HL-60 (cell line): ENCODE data around the gene CCM2L.

Experiments used
- DNase-seq, 2 experiments: peaks; one replicate each; pipeline ENCODE4 v3.0.0-alpha.2; 2010 to 2020; ENCODE audit warnings: low read depth in 1 of 2, low spot score in 1 of 2
- H3K27ac ChIP-seq: fragments of 250-450 bp; sonication (Bioruptor Pico); replicated peaks from 2 replicates; pipeline ENCODE4 v1.5.1; 2020; ENCODE audit warnings: mild to moderate bottlenecking, moderate library complexity
- H3K27me3 ChIP-seq: fragments of 250-450 bp; sonication (Bioruptor Pico); 2 replicates; pipeline ENCODE4 v1.5.1; 2021; ENCODE audit warnings: mild to moderate bottlenecking, moderate library complexity; ENCODE audit not compliant: insufficient read depth, poor library complexity, severe bottlenecking
- H3K4me3 ChIP-seq: replicated peaks from 2 replicates; pipeline ENCODE4 v1.5.1; 2011; ENCODE audit warnings: mild to moderate bottlenecking, control low read depth, low read length; ENCODE audit not compliant: insufficient read depth
- CTCF ChIP-seq: IDR thresholded peaks from one replicate; pipeline ENCODE4 v1.5.1; 2011; ENCODE audit warnings: low read length, control low read depth, inconsistent platforms; ENCODE audit not compliant: insufficient read depth
- GABPA ChIP-seq: IDR thresholded peaks from 2 replicates; pipeline ENCODE4 v1.6.1; 2012; ENCODE audit warnings: low read depth
- POLR2AphosphoS5 ChIP-seq: IDR thresholded peaks from 2 replicates; pipeline ENCODE4 v1.6.1; 2012; ENCODE audit warnings: low read depth
- REST ChIP-seq: IDR thresholded peaks from 2 replicates; pipeline ENCODE4 v1.6.1; 2012; ENCODE audit warnings: low read depth; ENCODE audit not compliant: insufficient replicate concordance
- SPI1 ChIP-seq: IDR thresholded peaks from 2 replicates; pipeline ENCODE4 v1.6.1; 2012; ENCODE audit warnings: low read depth, mild to moderate bottlenecking, borderline replicate concordance

CCM2L gene

DNA sequence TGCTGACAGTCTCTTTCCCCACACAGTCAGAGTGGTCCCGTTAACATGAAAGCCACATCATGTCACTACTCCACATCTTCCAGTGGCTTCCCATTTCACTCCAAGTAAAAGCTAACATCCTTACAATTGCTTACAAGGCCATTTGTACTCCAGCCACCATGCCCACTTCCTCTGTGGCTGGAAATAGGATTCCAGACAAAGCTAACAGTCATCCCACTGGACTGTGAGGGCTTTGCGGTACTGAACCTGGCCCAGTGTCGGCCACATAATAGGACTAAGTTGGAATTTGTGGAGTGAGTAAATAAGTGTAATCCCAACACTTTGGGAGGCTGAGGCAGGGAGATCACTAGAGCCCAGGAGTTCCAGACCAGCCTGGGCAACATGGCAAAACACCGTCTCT, 10.9 kb downstream of the CCM2L start:
- Histone ChIP-seq H3K27ac (no peak overlapping the region), H3K27me3 (peaks cover 40% of the 10 kb centered on the region), H3K4me3 (no peak overlapping the region)
- DNase-seq: no peak
- no peak for TF ChIP-seq CTCF
- TF ChIP-seq SPI1: no peak
- TF ChIP-seq POLR2AphosphoS5: no peak
- no peak for TF ChIP-seq GABPA
- TF ChIP-seq REST: no peak

DNA sequence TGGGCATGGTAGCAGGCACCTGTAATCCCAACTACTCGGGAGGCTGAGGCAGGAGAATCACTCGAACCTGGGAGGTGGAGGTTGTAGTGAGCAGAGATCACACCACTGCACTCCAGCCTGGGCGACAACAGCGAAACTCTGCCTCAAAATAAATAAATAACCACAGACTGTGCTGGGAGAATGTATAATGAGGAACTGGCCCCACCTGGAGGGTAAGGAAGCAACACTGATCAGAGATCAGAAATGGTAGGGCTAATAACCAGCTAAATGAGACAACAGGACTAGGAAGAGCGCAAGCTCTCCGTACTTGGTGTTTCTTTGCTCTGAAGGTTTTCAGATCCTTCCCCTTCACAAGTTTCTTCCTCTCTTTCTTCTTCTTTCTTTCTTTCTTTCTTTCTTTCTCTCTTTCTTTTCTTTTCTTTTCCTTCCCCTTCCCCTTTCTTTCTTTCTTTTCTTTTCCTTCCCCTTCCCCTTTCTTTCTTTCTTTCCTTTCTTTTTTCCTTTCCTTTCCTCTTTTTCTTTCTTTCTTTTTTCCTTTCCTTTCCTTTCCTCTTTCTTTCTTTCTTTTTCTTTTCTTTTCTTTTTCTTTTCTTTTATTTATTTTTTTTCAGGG, 14.6 kb downstream of the CCM2L start:
- peak in 1 of 2 experiments; percentile 18 for DNase-seq
- H3K27ac ChIP-seq: no peak overlapping the region
- TF ChIP-seq POLR2AphosphoS5: no peak
- no peak for TF ChIP-seq REST
- no peak for TF ChIP-seq CTCF
- TF ChIP-seq SPI1: peak; percentile 67
- no peak overlapping the region for H3K4me3 ChIP-seq
- peaks cover 15% of the 10 kb centered on the region for H3K27me3 ChIP-seq

DNA sequence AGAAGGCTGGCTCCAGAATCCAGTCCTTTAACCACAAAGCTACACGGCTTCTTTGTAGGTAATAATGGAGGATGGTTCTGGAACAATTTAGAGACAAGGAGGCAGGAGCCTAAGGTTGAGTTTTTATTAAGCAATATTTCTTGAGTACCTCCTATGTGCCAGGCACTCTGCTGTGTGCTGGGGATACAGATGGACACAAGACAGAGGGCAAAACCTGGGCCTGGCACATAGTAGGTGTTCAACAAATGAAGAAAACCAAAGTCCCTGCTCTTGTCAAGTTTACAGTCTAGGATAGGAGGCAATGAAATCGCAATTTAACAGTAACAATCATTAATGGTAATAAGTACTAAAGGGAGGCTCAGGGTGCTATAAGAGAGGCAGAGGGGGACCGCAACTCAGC, 17.4 kb downstream of the CCM2L start:
- TF ChIP-seq GABPA: no peak
- TF ChIP-seq REST: no peak
- no peak for TF ChIP-seq CTCF
- TF ChIP-seq POLR2AphosphoS5: no peak
- no peak for TF ChIP-seq SPI1
- H3K27me3 ChIP-seq: no peaks in the 10 kb centered on the region
- DNase-seq: no peak
- H3K27ac ChIP-seq: no peak overlapping the region
- H3K4me3 ChIP-seq: no peak overlapping the region
